Nephron (organoid): ENCODE data around the gene FOXL3.

ENCODE experiments used
- H3K27ac Mint-ChIP-seq, 3 experiments: 2 replicates each; pipeline ENCODE4 v1.8.0; 2020; ENCODE audit warnings: mixed read lengths in 3 of 3, mild to moderate bottlenecking in 2 of 3, moderate library complexity in 1 of 3
- H3K27me3 Mint-ChIP-seq: 2 replicates; pipeline ENCODE4 v1.8.0; 2021; ENCODE audit warnings: low read depth, mild to moderate bottlenecking, moderate library complexity, mixed read lengths
- H3K36me3 Mint-ChIP-seq: 2 replicates; pipeline ENCODE4 v1.8.0; 2020; ENCODE audit warnings: low read depth, mixed read lengths
- H3K4me1 Mint-ChIP-seq: 2 replicates; pipeline ENCODE4 v1.8.0; 2020; ENCODE audit warnings: mixed read lengths
- H3K4me3 Mint-ChIP-seq, 3 experiments: 2 replicates each; pipeline ENCODE4 v1.8.0; 2020; ENCODE audit warnings: mild to moderate bottlenecking in 3 of 3, mixed read lengths in 3 of 3, moderate library complexity in 2 of 3
- H3K9me3 Mint-ChIP-seq: 2 replicates; pipeline ENCODE4 v1.8.0; 2020; ENCODE audit warnings: mixed read lengths
- CTCF ChIP-seq, 3 experiments: fragments of 200-600 bp; sonication (generic); IDR thresholded peaks; one replicate each; pipeline ENCODE4 v1.5.0; 2021; ENCODE audit warnings: antibody characterized with exemption in 3 of 3; ENCODE audit not compliant: unreplicated experiment in 3 of 3

The FOXL3 gene

GRCh38 chr7:284762-285722 is 4.9 kb upstream of the FOXL3 start:
- H3K36me3 Mint-ChIP-seq = no peaks in the 10 kb centered on the region
- peak overlapping the region in 2 of 3 experiments; percentile 66 to 69 for H3K27ac Mint-ChIP-seq
- H3K27me3 Mint-ChIP-seq = peaks cover 68% of the 10 kb centered on the region
- H3K9me3 Mint-ChIP-seq = peaks cover 10% of the 10 kb centered on the region
- no peak for TF ChIP-seq CTCF (IDR thresholded peaks at IDR 0.05; ENCODE audit: unreplicated experiment in 3 of 3)
- no peaks in the 10 kb centered on the region for H3K4me1 Mint-ChIP-seq
- H3K4me3 Mint-ChIP-seq = no peak overlapping the region

- H3K36me3 Mint-ChIP-seq = no peaks in the 10 kb centered on the region
- H3K9me3 Mint-ChIP-seq = peaks cover 9% of the 10 kb centered on the region
- peaks cover 67% of the 10 kb centered on the region for H3K27me3 Mint-ChIP-seq
These were observed 4.2 kb upstream of the FOXL3 start for GRCh38 chr7:285731-286130.

GRCh38 chr7:286266-286665 is 3.7 kb upstream of the FOXL3 start:
- Mint-ChIP-seq H3K4me3 (no peak overlapping the region), H3K27ac (no peak overlapping the region), H3K4me1 (no peaks in the 10 kb centered on the region), H3K27me3 (peaks cover 63% of the 10 kb centered on the region), H3K36me3 (no peaks in the 10 kb centered on the region), H3K9me3 (peaks cover 4% of the 10 kb centered on the region)
- no peak for TF ChIP-seq CTCF (IDR thresholded peaks at IDR 0.05; ENCODE audit: unreplicated experiment in 3 of 3)

More at GRCh38 chr7:285731-286130, 4.2 kb upstream of the FOXL3 start:
- no peak for TF ChIP-seq CTCF (IDR thresholded peaks at IDR 0.05; ENCODE audit: unreplicated experiment in 3 of 3)
- H3K4me1 Mint-ChIP-seq = no peaks in the 10 kb centered on the region
- no peak overlapping the region for H3K4me3 Mint-ChIP-seq
- peak overlapping the region in 1 of 3 experiments; percentile 50 for H3K27ac Mint-ChIP-seq

- H3K27me3 Mint-ChIP-seq = peaks cover 82% of the 10 kb centered on the region
- H3K4me1 Mint-ChIP-seq = no peaks in the 10 kb centered on the region
These were observed 1.3 kb upstream of the FOXL3 start for GRCh38 chr7:288671-289101.

GRCh38 chr7:289209-289755 is 688 bp upstream of the FOXL3 start:
- H3K36me3 Mint-ChIP-seq = no peaks in the 10 kb centered on the region
- H3K4me1 Mint-ChIP-seq = peaks cover under 1% of the 10 kb centered on the region
- H3K27me3 Mint-ChIP-seq = peaks cover 77% of the 10 kb centered on the region
- TF ChIP-seq CTCF (IDR thresholded peaks at IDR 0.05; ENCODE audit: unreplicated experiment in 3 of 3) = no peak
- peak overlapping the region in 2 of 3 experiments; percentile 18 to 40 for H3K4me3 Mint-ChIP-seq
- H3K27ac Mint-ChIP-seq = peak overlapping the region in 1 of 3 experiments; percentile 60
- H3K9me3 Mint-ChIP-seq = peaks cover 4% of the 10 kb centered on the region

More at GRCh38 chr7:288671-289101, 1.3 kb upstream of the FOXL3 start:
- Mint-ChIP-seq H3K27ac (peak overlapping the region in 1 of 3 experiments; percentile 60), H3K4me3 (peak overlapping the region in 1 of 3 experiments; percentile 18), H3K9me3 (peaks cover 4% of the 10 kb centered on the region), H3K36me3 (no peaks in the 10 kb centered on the region)
- TF ChIP-seq CTCF (IDR thresholded peaks at IDR 0.05; ENCODE audit: unreplicated experiment in 3 of 3) = no peak
